Measurements from ENCODE around the gene NUDCD2. TPM values are rescaled to one million over a fixed set of nuclear protein-coding genes. Genes with fewer than 3 reads are reported as not detected.

The NUDCD2 gene
- total and polyA plus RNA-seq, 4 donors, result 3.8 to 25.0 (median 11.6) TPM

Small RNA genes within 50 kb of the gene (small RNA-seq; reads per million reads assigned to genes)
- gene AC008723.1 (ENCODE audit: low replicate concordance), result not detected

Other genes with a start within 250 kb of the NUDCD2 start
- 100 to 1,000 TPM in 1 of 2 donors, 10 to 100 TPM in 1; 62.5 to 130 TPM for gene CCNG1, start 22.5 kb downstream of the NUDCD2 start, total RNA-seq
- gene CCNG1, start 22.5 kb downstream of the NUDCD2 start, polyA plus RNA-seq, result 10 to 100 TPM; 31.2 to 66.5 TPM
- 1 to 10 TPM; 1.2 to 9.5 TPM for gene HMMR, start 530 bp upstream of the NUDCD2 start, total RNA-seq
- 1 to 10 TPM; 1.1 to 1.7 TPM for gene HMMR, start 530 bp upstream of the NUDCD2 start, polyA plus RNA-seq
- 10 to 100 TPM; 46.6 to 69.7 TPM for gene MAT2B, start 45.5 kb upstream of the NUDCD2 start, total RNA-seq
- 10 to 100 TPM; 34.5 to 58.7 TPM for gene MAT2B, start 45.5 kb upstream of the NUDCD2 start, polyA plus RNA-seq

All from lung (tissue), 5 donors.